Left renal pelvis (tissue), 4 donors: ENCODE measurements around the gene SEC22C. TPM values are rescaled to one million over a fixed set of nuclear protein-coding genes. Genes with fewer than 3 reads are reported as not detected.
"Not testable (repeated sequence)": the region's sequence is repeated elsewhere in the genome, so short reads cannot be mapped to it uniquely, and the experiment has no call there.

Source experiments
- DNase-seq, 4 donors: peaks; one replicate each; pipeline ENCODE4 v3.0.0-alpha.2; 2013; ENCODE audit warnings: low read depth in 4 of 4, low spot score in 3 of 4
- polyA plus RNA-seq, 4 donors: library from polyadenylated mRNA; unstranded; fragments of 120-200 nt; gene quantifications; one replicate each; pipeline ENCODE4 v1.2.1, GENCODE V29; 2013; ENCODE audit not compliant: insufficient read length in 4 of 4

SEC22C gene
- polyA plus RNA-seq, 4 donors: 43.9 to 47.6 (median 45.9) TPM

GRCh38 chr3:42582474-42583070 lies 805 bp upstream of the SEC22C start:
- DNase-seq: no peak

DNA sequence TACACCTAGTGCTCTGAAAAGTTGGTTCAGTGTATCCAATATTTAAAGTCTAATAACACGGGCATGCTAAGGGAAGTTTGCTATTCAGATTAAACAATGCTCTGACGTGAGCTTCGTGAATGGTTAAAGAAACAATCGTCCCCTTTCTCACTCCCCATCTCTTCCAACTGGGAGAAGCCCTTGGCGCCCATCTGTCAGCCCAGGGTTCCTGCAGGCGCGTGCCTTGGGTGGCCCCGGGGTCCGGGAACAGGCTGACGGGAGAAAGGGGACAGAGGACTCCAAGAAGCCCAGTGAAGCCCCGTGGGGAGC lies 413 bp downstream of the SEC22C start:
- no peak for DNase-seq

DNA sequence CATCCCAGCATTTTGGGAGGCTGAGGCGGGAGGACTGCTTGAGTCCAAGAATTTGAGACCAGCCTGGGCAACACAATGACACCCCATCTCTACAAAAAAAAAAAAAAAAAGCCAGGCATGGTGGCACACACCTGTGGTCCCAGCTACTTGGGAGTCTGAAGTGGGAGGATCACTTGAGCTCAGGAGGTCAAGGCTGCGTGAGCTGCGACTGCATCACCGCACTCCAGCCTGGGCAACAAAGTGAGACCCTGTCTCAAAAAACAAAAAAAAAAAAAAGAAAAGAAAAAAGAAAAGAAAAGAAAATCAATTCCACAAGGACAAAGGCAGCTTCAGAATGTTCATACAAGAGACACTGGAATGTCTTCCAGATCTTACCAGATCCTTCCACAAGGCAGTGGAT lies 2.4 kb downstream of the SEC22C start:
- not testable (repeated sequence) for DNase-seq

DNA sequence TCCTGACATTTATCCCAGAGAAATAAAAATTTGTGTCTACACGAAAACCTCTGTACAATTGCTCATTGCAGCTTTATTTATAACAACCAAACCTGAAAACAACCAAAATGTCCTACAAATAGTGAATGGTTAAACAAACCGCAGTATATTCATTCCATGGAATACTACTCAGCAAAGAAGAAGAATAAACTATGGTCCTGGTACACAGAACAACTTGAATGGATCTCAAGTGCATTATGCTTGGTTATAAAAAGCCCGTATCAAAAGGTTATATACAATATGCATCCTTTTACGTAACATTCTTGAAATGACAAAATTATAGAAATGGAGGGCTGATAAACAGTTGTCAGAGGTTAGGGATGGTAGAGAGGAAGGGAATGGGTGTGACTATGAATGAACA lies 3.7 kb downstream of the SEC22C start:
- DNase-seq: no peak

DNA sequence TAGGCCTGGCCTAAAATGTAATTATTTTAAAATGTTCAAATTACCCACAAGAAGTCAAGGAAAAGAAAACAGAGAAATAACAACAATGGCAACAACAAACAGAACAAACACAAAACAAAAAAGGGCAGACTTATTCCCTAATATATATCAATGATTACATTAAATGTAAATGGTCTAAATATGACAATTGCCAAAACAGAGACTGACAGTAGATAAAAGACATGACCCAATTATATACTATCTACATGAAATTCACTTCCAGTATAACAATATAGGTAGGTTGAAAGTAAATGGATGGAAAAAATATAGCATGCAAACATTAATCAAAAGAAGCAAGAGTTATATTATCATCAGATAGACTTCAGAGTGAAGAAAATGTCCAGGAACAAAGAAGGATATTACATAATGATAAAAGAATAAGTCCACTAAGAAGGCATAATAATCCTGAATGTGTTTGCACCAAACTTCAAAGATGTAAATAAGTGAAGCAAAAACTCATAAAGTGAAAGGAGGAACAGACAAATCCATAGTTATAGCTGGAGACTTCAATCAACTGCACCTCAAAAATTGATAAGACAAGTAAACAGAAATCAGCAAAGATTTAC lies 6.5 kb downstream of the SEC22C start:
- no peak for DNase-seq

- DNase-seq: no peak
Measured at GRCh38 chr3:42572278-42572677, 9.5 kb downstream of the SEC22C start.

DNA sequence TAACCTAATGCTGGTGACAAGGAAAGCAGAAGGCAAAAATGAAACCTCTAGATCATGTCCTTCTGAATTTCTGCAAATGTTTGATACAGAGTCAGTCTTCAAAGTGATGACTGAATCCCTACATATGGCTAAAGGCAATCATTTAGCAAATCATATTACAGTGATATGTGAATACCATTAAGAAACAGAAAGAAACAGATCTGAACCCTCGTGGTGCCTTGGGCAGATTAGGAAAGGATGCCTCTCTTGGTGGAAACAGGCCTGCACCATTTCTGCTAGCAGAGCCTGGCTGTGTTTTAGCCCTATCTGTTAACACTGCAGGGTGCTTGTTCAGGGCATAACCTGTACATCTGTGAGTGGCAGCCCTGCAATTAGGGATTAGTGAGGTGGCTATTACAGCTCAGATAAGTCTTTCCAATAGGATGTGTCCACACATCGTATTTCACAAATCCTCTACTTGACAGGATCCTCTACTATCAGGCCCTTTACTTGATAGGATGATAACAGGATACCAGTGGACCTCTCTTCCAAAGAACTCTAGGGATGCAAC lies 12.1 kb downstream of the SEC22C start:
- DNase-seq: no peak

DNA sequence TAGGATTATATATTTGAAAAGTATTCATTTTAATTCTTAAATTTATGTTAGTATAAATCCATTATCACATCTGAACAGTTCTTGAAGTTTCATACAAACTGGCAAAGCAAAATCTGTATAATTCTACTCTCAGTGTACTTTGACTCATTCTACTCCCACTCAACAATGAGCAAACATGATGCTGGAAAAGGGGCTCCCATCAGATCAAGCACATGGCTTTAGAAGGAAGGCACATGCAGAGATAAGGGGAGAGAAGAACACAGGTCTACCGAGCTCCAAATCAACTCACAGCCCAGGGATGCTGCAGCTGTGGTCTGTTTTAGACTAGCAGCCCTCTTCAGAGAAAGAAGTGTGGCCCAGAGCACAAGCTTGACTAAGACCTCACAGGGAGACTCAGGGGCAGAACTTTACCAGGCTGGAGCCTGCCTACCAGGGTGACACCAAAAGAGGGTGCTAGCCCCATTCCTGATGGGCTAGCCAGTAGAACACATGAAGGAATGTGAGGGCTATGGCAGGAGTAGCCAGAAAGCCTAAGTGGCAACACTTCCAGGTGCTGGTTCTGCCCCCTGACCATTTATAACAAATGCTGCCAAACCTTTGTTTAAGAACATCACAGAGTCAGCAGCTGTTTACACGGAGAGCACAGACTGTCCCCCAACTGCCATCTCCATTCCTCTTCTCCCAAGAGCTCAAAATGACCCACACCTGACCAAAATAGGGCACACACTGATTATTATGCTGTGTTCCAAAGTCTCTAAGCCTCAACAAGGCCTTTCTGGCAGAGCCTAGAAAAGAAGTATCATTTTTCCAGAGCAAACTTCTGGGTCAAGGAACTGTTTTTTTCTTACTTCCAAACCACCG lies 19.5 kb downstream of the SEC22C start:
- DNase-seq: no peak

DNA sequence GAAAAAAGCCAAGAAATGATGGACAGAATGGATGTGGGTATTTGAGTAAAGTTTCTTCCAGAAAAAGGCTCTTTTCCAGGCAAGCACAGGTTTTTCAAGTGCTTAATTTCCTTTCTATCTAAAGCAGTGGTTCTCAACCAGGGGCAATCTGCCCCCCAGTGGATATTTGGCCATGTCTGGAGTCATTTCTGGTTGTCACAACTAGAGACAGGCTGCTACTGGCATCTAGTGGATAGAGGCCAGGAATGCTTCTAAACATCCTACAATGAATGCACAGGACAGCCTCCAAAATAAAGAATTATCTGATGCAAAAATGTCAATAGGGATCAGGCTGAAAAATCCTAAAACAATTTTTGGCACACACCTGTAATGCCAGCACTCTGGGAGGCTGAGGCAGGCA lies 23.9 kb downstream of the SEC22C start:
- no peak for DNase-seq

GRCh38 chr3:42556817-42557216 lies 24.9 kb downstream of the SEC22C start:
- not testable (repeated sequence) for DNase-seq

DNA sequence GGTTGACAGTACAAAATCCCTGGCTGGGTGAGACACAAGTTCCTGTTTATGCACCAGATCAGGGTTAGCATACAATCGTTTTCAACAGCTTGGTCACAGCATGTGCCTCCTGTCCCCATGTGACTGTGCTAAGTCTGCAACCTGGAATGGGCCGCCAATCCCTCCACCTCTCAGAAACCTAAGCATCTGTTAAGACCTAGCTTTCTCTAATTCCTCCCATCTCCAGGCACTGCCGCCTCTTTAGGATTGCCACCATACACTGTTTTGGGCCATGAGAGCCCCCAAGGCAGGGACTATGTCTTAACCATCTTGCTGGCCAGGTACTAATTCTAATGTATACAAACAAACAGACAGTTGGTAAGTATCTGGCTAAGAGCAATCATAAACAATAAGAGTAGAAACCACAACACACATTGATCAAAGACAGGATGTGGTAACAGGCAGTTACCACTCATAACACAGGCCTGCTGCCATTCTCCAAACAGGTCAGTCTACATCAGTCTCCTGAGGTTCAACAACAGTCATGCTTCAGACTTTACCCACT lies 25.6 kb downstream of the SEC22C start:
- DNase-seq: no peak

GRCh38 chr3:42552830-42553229 lies 28.9 kb downstream of the SEC22C start:
- no peak for DNase-seq

DNA sequence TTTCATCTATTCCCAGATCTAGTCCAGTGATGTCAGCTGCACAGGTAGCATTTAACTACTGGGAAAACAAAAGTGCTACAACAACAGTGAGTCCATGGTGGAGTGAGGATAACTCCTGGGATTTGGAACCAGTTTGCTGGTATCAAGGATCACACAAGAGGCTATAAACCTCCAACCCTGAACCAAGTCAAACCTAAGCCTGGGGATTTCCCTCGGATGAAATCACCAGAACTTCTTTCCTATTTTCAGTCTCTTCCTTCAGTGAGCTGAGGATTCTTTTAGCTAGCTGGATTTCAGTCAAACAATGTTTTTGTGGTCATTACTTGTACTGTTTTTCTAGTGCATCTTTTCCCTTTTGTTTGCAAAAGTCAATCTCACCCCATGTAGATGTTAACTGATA lies 31.5 kb downstream of the SEC22C start:
- DNase-seq: no peak

GRCh38 chr3:42549131-42549530 lies 32.6 kb downstream of the SEC22C start:
- DNase-seq: no peak

GRCh38 chr3:42547401-42547945 lies 34.3 kb downstream of the SEC22C start:
- DNase-seq: peak in 3 of 4 donors; percentile 12 to 20 (median 18)

DNA sequence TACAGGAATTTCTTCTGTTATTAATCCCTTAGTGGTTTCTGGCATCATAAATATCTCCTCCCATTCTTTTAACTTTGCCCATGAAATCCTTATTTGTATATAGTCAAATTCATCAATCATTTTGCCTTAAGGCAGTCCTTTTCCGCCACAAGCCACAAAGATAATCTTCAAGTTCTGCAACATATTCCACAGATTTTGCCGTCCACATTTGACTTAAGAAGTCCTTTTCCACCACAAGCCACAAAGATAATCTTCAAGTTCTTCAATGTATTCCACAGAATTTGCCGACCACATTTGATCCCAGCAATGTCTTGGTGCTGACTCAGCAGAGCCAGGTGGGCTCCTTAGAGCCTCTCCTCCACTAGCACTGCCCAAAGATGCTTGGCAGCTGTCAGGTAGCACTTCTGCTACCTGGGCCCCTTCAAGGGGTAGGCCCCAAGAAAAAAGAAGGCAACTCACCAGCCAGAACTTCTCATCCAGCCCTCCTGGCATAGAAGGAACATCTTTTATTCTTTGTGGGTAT lies 35.0 kb downstream of the SEC22C start:
- DNase-seq: no peak

- DNase-seq: no peak
Measured at GRCh38 chr3:42545284-42545900, 36.4 kb downstream of the SEC22C start.

- DNase-seq: no peak
Measured at GRCh38 chr3:42544492-42545283, 37.1 kb downstream of the SEC22C start.

DNA sequence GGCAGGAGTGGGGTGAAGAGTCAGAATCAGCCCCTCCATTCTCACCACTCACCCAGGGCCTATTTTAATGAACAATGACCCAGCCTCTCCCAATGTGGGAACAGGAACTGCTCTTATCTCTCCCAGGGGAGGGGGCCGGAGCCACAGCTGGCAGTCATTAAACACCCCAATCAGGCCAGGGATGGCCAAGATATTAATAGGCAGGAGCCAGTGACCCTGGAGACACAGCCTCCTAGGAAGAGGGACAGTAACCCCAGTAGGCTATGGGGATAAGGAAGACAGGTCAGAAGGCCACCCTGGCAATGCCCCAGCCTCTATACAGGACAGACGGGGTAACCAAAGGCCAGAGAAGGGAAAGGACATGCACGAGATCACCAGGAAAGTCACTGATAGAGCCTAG lies 40.7 kb downstream of the SEC22C start:
- no peak for DNase-seq
